GM20431 (cell line): ENCODE data around the gene HSP90AA1.
"Not testable (repeated sequence)": the region's sequence is repeated elsewhere in the genome, so short reads cannot be mapped to it uniquely, and the experiment has no call there.

Experiments used
- in situ Hi-C: fragments of 300-500 bp; cut with MseI, MboI; formaldehyde crosslinking; loops from one replicate; pipeline ENCODE4 v1.15.0; 2020; ENCODE audit warnings: low sequenced_read_pairs; ENCODE audit not compliant: unreplicated experiment

HSP90AA1 gene

GRCh38 chr14:102074415-102074964, 12.4 kb downstream of the HSP90AA1 start:
- in situ Hi-C loops: no loop called here

GRCh38 chr14:102071283-102071998, 15.4 kb downstream of the HSP90AA1 start:
- in situ Hi-C loops: no loop called here

- in situ Hi-C loops: no loop called here
These were observed 20.8 kb downstream of the HSP90AA1 start for GRCh38 chr14:102066041-102066451.

- in situ Hi-C loops: not testable (repeated sequence)
These were observed 22.3 kb downstream of the HSP90AA1 start for GRCh38 chr14:102064590-102064989.

- in situ Hi-C loops: no loop called here
These were observed 22.9 kb downstream of the HSP90AA1 start for GRCh38 chr14:102063808-102064429.

- in situ Hi-C loops: no loop called here
These were observed 23.6 kb downstream of the HSP90AA1 start for GRCh38 chr14:102063109-102063807.

GRCh38 chr14:102058961-102059360, 27.9 kb downstream of the HSP90AA1 start:
- in situ Hi-C loops: no loop called here

GRCh38 chr14:102058146-102058545, 28.7 kb downstream of the HSP90AA1 start:
- in situ Hi-C loops: no loop called here

GRCh38 chr14:102057480-102058114, 29.2 kb downstream of the HSP90AA1 start:
- in situ Hi-C loops: no loop called here

- in situ Hi-C loops: no loop called here
These were observed 30.0 kb downstream of the HSP90AA1 start for GRCh38 chr14:102056694-102057442.

- in situ Hi-C loops: no loop called here
These were observed 31.5 kb downstream of the HSP90AA1 start for GRCh38 chr14:102055181-102055901.

GRCh38 chr14:102052522-102052921, 34.3 kb downstream of the HSP90AA1 start:
- in situ Hi-C loops: no loop called here

- in situ Hi-C loops: no loop called here
These were observed 36.2 kb downstream of the HSP90AA1 start for GRCh38 chr14:102050625-102051024.

- in situ Hi-C loops: no loop called here
These were observed 36.8 kb downstream of the HSP90AA1 start for GRCh38 chr14:102050026-102050405.

- in situ Hi-C loops: no loop called here
These were observed 37.4 kb downstream of the HSP90AA1 start for GRCh38 chr14:102049258-102050025.

- in situ Hi-C loops: no loop called here
These were observed 38.9 kb downstream of the HSP90AA1 start for GRCh38 chr14:102047808-102048540.

- in situ Hi-C loops: no loop called here
These were observed 40.2 kb downstream of the HSP90AA1 start for GRCh38 chr14:102046337-102047278.
